GM19372 (cell line): Measurements from ENCODE around the gene ZBTB17.
"Not testable (repeated sequence)": the region's sequence is repeated elsewhere in the genome, so short reads cannot be mapped to it uniquely, and the experiment has no call there.

Experiments
- ATAC-seq: cut with Tn5 transposase; IDR thresholded peaks from one replicate; pipeline ENCODE4 v1.9.1; 2021; ENCODE audit warnings: mild to moderate bottlenecking, low read depth, moderate library complexity; ENCODE audit not compliant: unreplicated experiment

ZBTB17 gene

DNA sequence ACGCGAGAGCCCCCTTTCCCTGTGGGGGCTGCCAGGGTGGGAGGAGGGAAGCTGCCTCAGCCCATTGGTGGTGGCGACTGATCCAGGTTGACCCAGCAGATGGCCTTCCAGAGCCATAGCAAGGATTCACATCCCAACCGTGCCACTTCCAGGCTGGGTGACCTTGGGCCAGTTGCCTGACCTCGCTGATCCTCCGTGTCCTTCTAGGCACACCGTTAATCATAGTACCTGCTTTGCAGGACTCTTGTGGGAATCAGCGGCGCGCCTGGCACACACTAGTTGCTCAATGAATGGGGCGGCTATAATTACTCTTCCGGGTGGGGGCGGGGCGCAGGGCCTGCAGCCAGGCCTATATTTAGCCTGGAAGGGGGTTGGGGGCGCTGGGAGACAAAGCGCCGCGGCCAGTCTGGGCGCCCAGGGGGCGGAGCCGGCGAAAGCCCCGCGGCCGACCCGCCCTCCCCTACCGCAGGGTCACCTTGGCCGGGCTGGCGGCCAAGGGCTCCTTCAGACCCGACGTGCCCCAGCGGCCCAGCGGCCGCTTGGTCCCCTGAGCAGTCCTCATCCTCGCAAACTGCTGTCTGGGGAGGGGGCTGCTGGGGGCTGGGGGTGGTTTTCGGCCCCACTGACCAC, 36.8 kb upstream of the ZBTB17 start:
- no peak for ATAC-seq

DNA sequence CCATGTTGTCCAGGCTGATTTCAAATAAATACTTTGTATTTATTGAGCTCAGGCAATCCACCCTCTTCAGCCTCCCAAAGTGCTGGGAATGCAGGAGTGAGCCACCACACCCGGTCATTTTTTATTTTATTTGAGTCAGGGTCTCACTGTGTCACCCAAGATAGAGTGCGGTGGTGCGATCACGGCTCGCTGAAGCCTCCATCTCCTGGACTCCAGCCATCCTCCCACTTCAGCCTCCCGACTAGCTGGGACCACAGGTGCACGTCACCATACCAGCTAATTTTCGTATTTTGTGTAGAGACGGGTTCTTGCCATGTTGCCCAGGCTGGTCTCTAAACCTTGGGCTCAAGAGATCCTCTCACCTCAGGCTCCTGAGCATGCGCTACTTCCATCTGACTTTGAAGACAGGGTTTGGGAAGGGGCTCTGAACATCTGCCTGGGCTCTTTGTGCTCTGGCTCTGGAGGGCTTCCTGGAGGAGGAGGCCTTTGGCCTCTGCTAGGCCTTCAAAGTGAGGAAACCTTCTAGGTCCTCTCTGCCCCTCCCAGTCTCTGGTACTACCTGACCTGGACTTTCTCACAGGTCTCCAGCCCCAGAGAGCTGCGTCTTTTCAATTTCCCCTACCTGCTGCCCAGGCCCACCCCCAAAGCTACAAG, 36.2 kb upstream of the ZBTB17 start:
- no peak for ATAC-seq

GRCh38 chr1:16010837-16011236, 34.9 kb upstream of the ZBTB17 start:
- ATAC-seq, result no peak

DNA sequence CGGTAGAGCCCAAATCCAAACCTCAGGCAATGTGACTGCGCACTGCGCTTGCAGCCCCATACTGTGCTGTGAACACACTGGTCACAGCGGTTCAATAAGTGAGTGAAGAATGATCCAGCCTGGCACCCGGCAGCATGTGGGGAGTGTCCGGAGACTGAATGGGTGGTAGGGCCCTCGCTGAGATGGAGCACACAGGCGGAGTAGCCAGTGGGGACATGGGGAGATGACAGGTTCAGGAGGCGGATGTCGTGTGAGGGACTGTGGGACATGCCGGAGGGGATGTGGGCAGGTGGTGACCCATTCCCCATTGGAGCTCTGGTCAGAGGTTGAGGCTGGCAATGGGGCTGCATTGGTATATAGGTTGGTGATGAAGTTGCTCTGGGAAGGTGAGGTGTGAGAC, 33.8 kb upstream of the ZBTB17 start:
- ATAC-seq, result no peak

DNA sequence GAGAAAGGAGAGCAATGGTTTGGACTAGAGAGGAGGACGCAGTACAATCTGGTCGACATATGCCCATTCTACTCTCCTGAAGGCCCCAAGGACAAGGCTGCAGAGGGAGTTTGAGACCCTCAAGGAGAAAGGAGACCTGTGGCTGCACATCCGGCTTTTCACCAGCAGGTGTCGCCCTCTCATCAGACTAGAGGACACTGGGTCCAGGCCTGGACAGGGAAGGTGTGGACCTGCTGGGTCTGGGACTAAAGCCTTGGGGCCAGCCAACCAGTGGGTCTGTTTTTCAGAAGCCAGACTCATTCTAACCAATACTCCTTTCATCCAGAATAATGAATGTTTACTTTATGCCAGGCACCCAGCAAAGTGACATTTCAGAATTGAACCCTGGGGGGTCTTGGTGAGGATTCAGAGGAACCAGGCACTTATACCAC, 33.1 kb upstream of the ZBTB17 start:
- ATAC-seq, result no peak

DNA sequence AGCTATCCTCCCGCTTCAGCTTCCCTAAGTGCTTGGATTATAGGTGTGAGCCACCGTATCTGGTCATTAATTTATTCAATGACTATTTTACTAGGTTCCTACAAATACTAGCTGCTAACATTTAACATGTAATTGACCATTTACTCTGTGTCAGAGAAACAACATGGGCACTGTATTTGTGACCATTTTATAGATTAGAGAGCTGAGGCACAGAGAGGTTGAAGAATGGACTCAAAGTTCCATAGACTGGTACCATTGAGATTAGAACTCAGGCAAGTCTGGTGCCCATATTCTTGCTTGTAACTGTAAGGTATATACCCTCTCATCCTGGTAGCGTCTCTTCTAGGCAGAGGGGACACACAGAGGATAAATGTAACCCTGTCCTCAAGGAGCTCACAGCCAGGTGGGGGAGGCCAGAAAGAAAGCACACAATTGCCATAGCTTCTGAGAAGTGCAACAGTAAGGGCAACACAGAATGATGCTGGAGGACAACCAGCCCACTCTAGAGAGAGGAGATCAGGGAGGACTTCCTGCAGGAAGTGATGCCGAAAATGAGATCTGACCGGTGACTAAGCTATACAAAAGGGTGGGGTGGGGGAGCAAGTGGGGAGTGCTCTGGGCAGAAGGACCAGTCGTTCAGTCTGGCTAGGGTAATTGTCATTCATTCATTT, 31.9 kb upstream of the ZBTB17 start:
- ATAC-seq, result no peak

GRCh38 chr1:16006552-16007485, 30.9 kb upstream of the ZBTB17 start:
- ATAC-seq, result no peak

GRCh38 chr1:16006010-16006409, 30.1 kb upstream of the ZBTB17 start:
- ATAC-seq, result no peak

- no peak for ATAC-seq
Observed at GRCh38 chr1:16005597-16005996, 29.7 kb upstream of the ZBTB17 start.

GRCh38 chr1:16001274-16001673, 25.4 kb upstream of the ZBTB17 start:
- not testable (repeated sequence) for ATAC-seq

DNA sequence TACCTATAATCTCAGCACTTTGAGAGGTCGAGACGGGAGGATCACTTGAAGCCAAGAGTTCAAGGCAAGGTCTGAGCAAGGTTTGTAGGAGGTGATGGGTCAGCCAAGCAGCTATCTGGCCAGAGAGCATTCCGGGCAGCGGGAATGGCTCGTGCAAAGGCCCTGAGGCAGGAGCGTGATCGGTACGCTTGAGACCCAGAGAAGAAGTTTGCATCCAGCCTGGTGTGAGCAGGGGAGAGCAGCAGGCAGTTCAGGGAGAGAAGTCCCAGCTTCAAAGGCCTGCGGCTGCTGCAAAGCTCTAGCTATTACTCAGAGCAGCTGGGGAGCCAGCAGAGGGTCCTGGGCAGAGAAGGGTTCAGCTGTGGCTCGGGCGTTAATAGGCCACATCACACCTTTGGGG, 23.0 kb upstream of the ZBTB17 start:
- no peak for ATAC-seq

GRCh38 chr1:15997637-15998280, 21.9 kb upstream of the ZBTB17 start:
- ATAC-seq, result no peak

DNA sequence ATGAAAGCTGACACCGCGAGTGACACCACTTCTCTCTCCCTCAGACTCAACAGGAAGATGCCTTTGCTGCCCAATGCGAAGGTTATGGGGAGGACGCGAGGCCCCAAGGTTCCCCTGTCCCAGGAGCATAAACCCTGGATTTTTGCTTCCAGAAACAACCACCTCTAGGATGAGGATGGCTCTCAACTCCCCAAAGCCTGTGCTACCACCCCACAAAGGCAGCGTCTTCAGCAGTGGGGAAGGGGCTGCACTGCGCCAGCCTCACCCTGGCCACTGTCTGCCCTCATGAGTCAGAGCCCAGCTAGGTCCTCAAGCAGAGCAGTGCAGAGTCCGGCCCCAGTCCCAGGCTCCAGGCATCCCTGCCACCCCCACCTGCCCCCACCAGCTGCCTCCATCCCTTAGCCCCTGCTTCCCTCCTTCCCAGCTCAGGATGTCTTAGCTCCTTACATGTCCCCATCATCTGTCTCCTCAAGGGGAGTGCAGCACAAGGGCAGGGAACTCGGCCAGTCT, 21.2 kb upstream of the ZBTB17 start:
- no peak for ATAC-seq

- ATAC-seq, result no peak
Observed at GRCh38 chr1:15994590-15995351, 18.9 kb upstream of the ZBTB17 start.

DNA sequence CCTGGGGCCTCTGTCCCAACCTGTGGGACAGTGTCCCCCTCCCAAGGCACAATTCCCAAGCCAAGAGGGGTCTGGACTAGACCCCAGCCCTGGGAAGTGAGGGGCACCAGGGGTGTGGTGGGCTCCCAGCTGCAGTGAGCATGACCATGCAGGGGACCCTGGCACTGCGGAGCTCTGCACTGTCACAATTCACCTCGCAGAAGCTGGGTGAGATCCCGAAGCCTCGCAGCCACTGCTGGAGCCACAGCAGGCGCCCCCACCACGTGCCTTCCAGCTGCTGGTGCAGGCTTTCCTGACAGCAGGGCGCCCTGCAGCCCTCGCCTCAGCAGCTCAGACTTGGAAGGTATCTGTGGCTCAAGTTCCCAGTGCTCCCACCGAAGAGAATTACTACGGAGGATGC, 18.2 kb upstream of the ZBTB17 start:
- ATAC-seq, result no peak

GRCh38 chr1:15993666-15994065, 17.8 kb upstream of the ZBTB17 start:
- no peak for ATAC-seq

DNA sequence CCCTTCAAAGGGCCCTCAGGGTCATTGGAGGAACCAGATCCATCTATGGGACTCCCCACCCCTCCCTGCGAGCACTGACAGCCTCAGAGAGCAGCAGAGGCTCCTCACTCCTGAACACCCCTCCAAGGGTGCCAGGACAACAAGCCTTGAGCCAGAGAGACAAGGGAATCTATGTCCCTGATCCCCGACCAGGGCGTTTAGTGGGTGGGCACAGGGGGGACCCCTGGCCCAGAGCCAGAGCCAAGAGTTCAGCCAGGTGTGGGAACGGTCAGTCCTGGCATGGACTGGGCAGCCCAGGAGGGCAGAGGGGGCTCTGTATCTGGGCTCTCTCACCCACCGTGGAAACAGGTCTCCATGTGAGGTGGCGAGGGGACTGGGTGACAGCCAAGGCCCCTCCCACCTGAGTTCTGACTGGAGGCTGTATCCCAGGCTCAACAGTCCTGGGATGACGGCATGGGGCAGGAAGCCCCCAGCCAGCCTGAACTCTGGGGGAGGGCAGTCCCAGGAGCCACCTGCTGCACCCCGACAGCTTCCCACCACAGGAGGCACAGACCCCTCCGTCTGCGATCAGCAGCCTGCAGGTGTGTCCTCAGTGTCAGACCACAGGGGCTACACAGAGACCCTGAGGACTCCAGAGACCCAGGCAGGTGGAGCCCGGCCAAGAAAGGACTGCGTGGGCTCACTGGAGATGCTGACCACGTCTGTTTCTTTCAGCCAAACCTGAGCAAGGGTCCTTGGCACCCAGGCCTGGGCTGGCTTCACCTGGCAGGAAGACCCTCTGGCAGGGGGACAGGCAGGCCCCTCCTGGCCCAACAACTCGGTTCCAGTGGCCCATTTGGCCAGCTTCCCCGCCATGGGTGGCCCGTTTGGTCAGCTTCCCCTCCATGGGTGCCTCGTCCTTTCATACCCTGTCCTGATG, 16.9 kb upstream of the ZBTB17 start:
- ATAC-seq, result no peak

DNA sequence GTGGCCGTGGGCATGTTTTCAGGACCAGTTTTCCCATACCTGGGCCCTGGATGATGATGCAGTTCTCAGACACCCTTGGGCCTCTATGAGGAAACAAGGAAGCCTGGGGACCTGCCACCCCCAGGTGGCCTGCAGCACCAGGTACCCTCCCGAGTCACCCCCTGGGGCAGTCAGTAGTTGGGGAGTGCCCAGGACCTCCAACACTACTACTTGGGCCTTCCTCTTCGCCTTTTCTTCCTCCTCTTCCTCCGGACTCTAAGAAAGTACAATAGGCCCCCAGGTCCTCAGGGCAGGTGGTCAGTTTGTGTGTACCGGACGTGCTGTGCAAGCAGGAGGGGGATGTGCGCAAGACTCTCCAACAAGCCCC, 16.3 kb upstream of the ZBTB17 start:
- no peak for ATAC-seq
